ENCODE measurements around the gene ASB12.

The ASB12 gene

DNA sequence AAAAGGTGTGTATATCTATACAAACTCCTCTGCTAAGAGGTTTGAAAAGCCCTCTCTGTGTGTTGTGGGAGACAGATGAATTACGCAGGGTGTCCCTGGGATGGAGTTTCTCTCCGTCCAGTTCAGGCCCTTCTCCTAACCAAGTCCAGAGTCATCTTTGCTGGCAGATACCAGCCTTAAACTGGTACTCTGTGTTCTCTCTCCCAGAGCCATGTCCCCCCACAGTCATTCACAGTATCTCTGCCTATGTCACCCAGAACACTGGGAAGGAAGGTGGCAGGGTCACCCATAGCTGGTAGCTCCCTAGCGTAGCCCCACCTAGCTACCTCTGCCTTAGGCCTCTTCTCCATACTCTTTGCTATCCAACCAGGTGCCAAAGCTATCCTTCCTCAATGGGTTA is 33.8 kb downstream of the ASB12 start:
- Histone ChIP-seq H3K4me1 (no peaks in the 10 kb centered on the region), H3K27me3 (ENCODE audit: low read depth) (no peaks in the 10 kb centered on the region), H3K9me3 (no peaks in the 10 kb centered on the region), H3K4me3 (no peak overlapping the region), H3K36me3 (replicated peaks) (peaks cover 11% of the 10 kb centered on the region)
- no peak for DNase-seq (ENCODE audit: low spot score in 2 of 2)
- in situ Hi-C loops (cut with MboI; ENCODE audit: low sequenced_read_pairs) = no loop called here

- H3K9me3 ChIP-seq = no peaks in the 10 kb centered on the region
- no peak for DNase-seq (ENCODE audit: low spot score in 2 of 2)
- peaks cover 18% of the 10 kb centered on the region for H3K36me3 ChIP-seq (replicated peaks)
- H3K4me3 ChIP-seq = no peak overlapping the region
- in situ Hi-C loops (cut with MboI; ENCODE audit: low sequenced_read_pairs) = no loop called here
- no peaks in the 10 kb centered on the region for H3K4me1 ChIP-seq
- no peaks in the 10 kb centered on the region for H3K27me3 ChIP-seq (ENCODE audit: low read depth)
Observed at GRCh38 chrX:64195862-64196261, 34.5 kb downstream of the ASB12 start.

DNA sequence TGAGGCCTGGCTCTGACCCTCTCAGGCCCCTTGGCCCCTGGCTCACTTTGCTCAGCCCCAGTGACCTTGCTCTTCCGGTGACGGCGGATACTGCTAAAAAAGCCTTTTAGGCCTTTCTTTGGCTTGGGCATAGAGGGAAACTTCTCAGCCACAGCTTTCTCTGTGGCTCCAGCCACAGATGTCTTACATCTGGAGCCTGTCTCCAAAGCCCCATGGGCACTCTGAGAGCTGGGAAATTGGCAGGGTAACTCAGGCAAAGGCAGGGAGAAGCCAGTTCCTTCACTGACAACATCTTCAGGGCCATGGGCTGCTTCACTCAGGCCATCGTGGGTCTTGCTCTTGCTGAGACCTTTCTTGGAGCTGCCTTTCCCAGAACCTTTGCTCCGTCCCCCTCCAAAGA is 37.7 kb downstream of the ASB12 start:
- no peaks in the 10 kb centered on the region for H3K4me1 ChIP-seq
- no peaks in the 10 kb centered on the region for H3K27me3 ChIP-seq (ENCODE audit: low read depth)
- in situ Hi-C loops (cut with MboI; ENCODE audit: low sequenced_read_pairs) = no loop called here
- H3K36me3 ChIP-seq (replicated peaks) = peaks cover 20% of the 10 kb centered on the region
- H3K9me3 ChIP-seq = no peaks in the 10 kb centered on the region
- DNase-seq (ENCODE audit: low spot score in 2 of 2) = no peak
- H3K4me3 ChIP-seq = no peak overlapping the region

- Histone ChIP-seq H3K27me3 (ENCODE audit: low read depth) (no peaks in the 10 kb centered on the region), H3K4me3 (no peak overlapping the region), H3K4me1 (no peaks in the 10 kb centered on the region), H3K9me3 (no peaks in the 10 kb centered on the region), H3K36me3 (replicated peaks) (peaks cover 20% of the 10 kb centered on the region)
- DNase-seq (ENCODE audit: low spot score in 2 of 2) = no peak
- in situ Hi-C loops (cut with MboI; ENCODE audit: low sequenced_read_pairs) = no loop called here
Observed at GRCh38 chrX:64192040-64192439, 38.4 kb downstream of the ASB12 start.

DNA sequence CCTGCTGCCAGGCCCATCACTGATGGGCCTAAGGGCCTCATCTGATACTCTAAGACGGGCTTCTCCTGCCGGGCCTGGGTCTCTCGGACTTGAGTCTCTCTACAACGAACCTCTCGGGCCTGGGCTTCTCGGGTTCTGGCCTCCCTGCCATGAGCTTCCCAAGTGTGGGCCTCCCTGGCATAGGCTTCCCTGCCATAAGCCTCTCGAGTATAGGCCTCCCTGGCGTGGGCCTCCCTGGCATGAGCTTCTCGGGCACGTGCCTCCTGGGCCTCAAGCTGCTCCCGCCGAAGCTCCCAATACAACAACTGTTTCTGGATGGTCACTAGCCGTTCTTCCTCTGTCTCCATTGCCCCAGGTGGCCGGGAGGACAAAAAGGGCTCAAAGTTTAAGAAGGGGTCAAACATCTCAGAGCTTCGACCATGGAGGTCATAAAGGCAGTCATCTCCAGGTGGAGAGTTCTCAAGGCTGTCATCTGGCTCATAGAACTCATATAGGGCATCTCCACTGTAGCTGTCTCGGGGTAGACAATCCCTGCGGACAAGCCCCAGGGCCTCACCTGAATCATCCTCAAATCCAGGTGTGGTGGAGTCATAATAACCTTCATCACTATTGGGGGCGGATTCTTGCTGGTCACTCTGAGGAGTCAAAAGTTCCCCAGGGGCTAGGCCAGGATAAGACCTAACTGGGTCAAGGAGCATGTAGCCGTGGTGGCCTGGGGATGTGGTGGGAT is 39.0 kb downstream of the ASB12 start:
- H3K4me1 ChIP-seq = no peaks in the 10 kb centered on the region
- in situ Hi-C loops (cut with MboI; ENCODE audit: low sequenced_read_pairs) = no loop called here
- H3K9me3 ChIP-seq = no peaks in the 10 kb centered on the region
- H3K4me3 ChIP-seq = no peak overlapping the region
- no peak for DNase-seq (ENCODE audit: low spot score in 2 of 2)
- peaks cover 20% of the 10 kb centered on the region for H3K36me3 ChIP-seq (replicated peaks)
- H3K27me3 ChIP-seq (ENCODE audit: low read depth) = no peaks in the 10 kb centered on the region

DNA sequence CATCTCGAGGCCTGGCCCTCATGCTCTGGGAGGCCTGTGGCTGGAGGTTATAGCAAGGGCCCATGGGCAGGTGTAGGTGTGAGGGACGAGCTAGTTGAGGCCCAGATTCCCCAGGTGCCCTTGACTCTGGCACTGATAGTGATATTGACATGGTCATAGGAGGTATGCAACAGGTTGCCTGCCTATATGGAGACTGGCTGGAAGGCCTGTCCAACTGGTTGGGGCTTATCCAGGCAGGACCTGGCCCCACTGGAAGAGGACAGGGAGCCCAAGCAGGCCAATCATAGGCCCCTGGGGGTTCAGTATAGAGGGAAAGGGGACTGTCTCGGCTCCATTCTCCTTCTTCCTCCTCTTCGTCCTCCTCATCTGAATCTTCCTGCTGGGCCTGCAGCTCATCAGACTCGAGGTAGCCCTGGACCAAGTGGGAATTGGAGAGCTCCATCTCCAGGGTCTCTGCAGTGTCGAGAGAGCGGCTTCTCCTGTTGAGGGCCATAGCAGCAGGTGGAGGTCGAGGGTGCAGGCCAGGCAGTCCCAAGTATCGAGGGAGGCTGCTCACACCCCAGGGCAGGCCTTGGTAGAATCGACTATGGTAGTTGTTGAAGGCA is 40.2 kb downstream of the ASB12 start:
- in situ Hi-C loops (cut with MboI; ENCODE audit: low sequenced_read_pairs) = no loop called here
- Histone ChIP-seq H3K27me3 (ENCODE audit: low read depth) (no peaks in the 10 kb centered on the region), H3K4me3 (no peak overlapping the region), H3K36me3 (replicated peaks) (peaks cover 20% of the 10 kb centered on the region), H3K4me1 (no peaks in the 10 kb centered on the region), H3K9me3 (no peaks in the 10 kb centered on the region)
- DNase-seq (ENCODE audit: low spot score in 2 of 2) = no peak

- no peak overlapping the region for H3K4me3 ChIP-seq
- no peaks in the 10 kb centered on the region for H3K9me3 ChIP-seq
- peaks cover 20% of the 10 kb centered on the region for H3K36me3 ChIP-seq (replicated peaks)
- DNase-seq (ENCODE audit: low spot score in 2 of 2) = no peak
- no peaks in the 10 kb centered on the region for H3K27me3 ChIP-seq (ENCODE audit: low read depth)
- in situ Hi-C loops (cut with MboI; ENCODE audit: low sequenced_read_pairs) = no loop called here
- peaks cover 3% of the 10 kb centered on the region; the same call in 1 of the 2 replicates for H3K4me1 ChIP-seq
Observed at GRCh38 chrX:64188901-64189300, 41.5 kb downstream of the ASB12 start.

DNA sequence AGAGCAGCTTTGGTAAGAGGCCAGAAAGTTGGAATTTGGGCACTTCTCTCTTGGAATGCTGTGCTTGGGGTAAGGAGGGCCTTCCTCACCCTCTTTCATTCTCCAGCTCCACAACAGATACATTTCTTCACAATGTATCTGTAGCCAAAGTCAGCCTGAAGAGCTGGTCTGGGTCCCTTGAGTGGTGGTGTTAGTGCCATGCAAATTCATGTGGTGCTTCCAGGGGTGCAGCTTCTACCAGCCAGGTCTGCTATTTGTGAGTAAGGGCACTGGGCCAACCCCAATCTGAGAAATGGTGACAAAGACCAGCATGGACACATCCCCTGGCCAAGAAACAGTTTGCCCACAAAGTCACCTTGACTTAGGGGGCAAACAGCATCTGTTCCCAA is 42.7 kb downstream of the ASB12 start:
- Histone ChIP-seq H3K9me3 (no peaks in the 10 kb centered on the region), H3K27me3 (ENCODE audit: low read depth) (no peaks in the 10 kb centered on the region), H3K4me1 (peaks cover 3% of the 10 kb centered on the region; the same call in 1 of the 2 replicates), H3K4me3 (no peak overlapping the region), H3K36me3 (replicated peaks) (peaks cover 20% of the 10 kb centered on the region)
- in situ Hi-C loops (cut with MboI; ENCODE audit: low sequenced_read_pairs) = no loop called here
- DNase-seq (ENCODE audit: low spot score in 2 of 2) = no peak

GRCh38 chrX:64186974-64187761 is 43.2 kb downstream of the ASB12 start:
- DNase-seq (ENCODE audit: low spot score in 2 of 2) = no peak
- H3K4me3 ChIP-seq = no peak overlapping the region
- H3K36me3 ChIP-seq (replicated peaks) = peaks cover 14% of the 10 kb centered on the region
- no peaks in the 10 kb centered on the region for H3K27me3 ChIP-seq (ENCODE audit: low read depth)
- peaks cover 3% of the 10 kb centered on the region; the same call in 1 of the 2 replicates for H3K4me1 ChIP-seq
- no peaks in the 10 kb centered on the region for H3K9me3 ChIP-seq
- in situ Hi-C loops (cut with MboI; ENCODE audit: low sequenced_read_pairs) = no loop called here

DNA sequence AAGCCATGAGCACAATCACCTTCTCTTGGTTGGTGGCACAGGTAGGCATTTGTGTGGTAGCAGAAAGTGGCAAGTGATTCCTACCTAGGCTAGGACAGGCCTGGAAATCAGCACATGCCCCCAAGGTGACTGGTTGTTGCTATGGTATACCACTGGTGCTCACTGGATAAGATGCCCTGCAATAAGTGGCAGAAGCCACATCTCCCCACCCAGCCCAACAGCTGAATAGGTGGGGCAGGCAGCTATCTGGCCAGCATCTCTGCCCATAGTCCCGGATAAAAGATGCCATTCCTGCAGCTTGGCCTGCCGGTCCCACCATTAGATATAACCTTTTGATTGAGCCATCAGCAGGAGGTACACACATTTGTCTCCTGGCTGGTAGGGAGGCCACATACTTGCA is 46.0 kb downstream of the ASB12 start:
- Histone ChIP-seq H3K9me3 (no peaks in the 10 kb centered on the region), H3K36me3 (replicated peaks) (no peaks in the 10 kb centered on the region), H3K27me3 (ENCODE audit: low read depth) (no peaks in the 10 kb centered on the region), H3K4me3 (no peak overlapping the region), H3K4me1 (peaks cover 3% of the 10 kb centered on the region; the same call in 1 of the 2 replicates)
- no peak for DNase-seq (ENCODE audit: low spot score in 2 of 2)
- in situ Hi-C loops (cut with MboI; ENCODE audit: low sequenced_read_pairs) = no loop called here

DNA sequence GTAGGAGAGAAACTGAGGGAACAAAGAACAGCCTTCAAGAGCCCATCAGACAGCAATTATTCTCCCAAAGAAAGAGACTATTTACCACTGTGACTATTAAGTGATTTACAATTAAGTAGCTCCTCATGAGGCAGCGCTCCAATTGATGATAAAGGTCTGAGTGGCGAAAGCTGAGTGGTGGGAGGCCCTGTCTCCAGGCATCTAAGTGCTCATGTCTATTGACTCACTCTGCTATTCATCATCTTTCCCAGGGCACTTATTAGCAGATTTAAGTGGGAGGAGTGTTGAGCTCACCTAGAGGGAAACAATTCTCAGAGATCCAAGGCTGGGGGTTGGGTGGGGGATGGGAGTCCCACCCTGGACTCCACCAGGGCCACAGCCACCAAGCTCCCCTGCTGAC is 48.2 kb downstream of the ASB12 start:
- no peaks in the 10 kb centered on the region for H3K36me3 ChIP-seq (replicated peaks)
- no peak for DNase-seq (ENCODE audit: low spot score in 2 of 2)
- in situ Hi-C loops (cut with MboI; ENCODE audit: low sequenced_read_pairs) = no loop called here
- H3K4me1 ChIP-seq = peaks cover 3% of the 10 kb centered on the region; the same call in 1 of the 2 replicates
- H3K27me3 ChIP-seq (ENCODE audit: low read depth) = no peaks in the 10 kb centered on the region
- H3K9me3 ChIP-seq = no peaks in the 10 kb centered on the region
- H3K4me3 ChIP-seq = no peak overlapping the region

DNA sequence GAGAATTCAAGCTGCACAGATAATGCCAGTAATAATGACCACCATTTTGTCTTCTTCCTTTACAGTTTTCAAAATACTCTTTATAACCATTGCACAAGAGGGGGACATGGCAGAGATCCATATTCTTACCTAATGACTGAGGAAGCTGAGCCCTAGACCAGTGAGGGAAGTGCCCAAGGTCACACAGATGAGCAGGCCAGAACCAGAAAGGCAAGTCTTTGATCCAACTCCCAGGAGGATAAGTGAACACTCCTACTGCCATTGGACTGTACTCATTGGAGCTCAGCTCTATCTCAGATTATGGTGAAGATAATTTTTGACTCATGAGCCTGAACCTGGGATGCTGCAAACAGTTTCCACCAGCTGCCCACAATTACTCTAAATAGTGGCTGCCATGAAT is 53.5 kb downstream of the ASB12 start:
- Histone ChIP-seq H3K27me3 (ENCODE audit: low read depth) (no peaks in the 10 kb centered on the region), H3K4me3 (no peak overlapping the region), H3K4me1 (no peaks in the 10 kb centered on the region), H3K9me3 (no peaks in the 10 kb centered on the region), H3K36me3 (replicated peaks) (no peaks in the 10 kb centered on the region)
- no peak for DNase-seq (ENCODE audit: low spot score in 2 of 2)
- in situ Hi-C loops (cut with MboI; ENCODE audit: low sequenced_read_pairs) = no loop called here

All from HAP-1 (cell line).